Activated CD4-positive, CD25-positive, alpha-beta regulatory T cell treated with anti-CD3 and anti-CD28 coated beads, Interleukin-2, amount 50 U/mL, for 16 hours (primary cell): ENCODE data around the gene SYF2.
"Not testable (repeated sequence)": the region's sequence is repeated elsewhere in the genome, so short reads cannot be mapped to it uniquely, and the experiment has no call there.

Experiments
- DNase-seq: peaks from one replicate; pipeline ENCODE4 v3.0.0-alpha.2; 2020; ENCODE audit warnings: low read depth, low spot score

SYF2 gene

DNA sequence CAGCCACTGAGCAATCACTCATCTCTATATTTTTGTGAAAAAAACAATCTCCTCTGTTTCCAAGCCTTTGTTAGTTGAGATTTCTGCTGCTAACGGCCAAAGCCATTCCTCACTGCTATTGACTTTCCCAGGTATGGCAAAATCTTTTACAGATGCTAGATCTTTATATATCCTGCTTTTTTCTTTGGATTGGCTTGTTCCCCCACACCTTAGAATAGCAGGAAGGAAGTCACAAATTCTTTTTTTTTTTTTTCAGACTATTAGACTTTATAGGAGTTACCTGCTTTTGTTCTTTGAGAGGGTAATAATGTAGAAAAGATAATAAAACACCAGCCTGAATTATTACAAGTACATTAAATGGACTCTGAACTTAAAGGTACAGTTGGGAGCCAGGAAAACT lies 24.2 kb downstream of the SYF2 start:
- DNase-seq, result no peak

DNA sequence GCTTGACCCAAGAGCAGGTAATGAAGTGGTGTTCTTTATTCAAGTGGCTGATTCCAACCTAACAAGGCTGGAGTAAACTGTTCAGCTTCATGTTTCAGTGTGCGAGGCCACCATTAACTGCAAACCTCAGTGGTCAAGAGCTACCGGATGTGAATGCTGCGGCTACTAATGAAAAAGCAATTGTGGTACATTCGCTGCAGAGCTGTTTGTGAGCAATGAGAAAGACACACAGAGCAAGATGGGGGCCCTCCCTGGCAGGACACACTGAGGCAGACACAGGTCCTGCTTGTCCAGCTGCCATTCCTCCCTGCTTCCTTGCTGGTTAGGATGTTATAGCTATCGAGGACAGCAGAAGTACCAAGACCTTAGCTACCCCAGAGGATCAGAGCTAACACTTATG lies 26.1 kb downstream of the SYF2 start:
- DNase-seq, result no peak

DNA sequence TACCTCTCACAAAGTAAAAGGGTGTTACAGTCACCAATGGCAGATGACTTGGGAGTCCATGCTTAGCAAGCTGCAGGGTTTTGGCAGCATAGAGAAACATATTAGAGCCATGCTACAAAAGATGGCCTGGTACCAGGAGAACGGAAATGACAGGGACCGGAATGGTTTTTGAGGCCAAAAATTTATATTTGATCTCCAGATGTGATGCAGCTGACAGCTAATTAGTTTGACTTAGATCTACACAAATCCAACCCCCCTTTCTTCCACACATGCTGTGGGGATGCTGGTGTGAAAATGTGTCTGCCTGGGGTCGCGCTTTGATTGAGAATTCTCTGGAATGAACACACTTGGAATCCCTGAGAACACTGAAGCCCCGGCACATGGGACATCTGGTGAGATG lies 26.5 kb downstream of the SYF2 start:
- no peak for DNase-seq

DNA sequence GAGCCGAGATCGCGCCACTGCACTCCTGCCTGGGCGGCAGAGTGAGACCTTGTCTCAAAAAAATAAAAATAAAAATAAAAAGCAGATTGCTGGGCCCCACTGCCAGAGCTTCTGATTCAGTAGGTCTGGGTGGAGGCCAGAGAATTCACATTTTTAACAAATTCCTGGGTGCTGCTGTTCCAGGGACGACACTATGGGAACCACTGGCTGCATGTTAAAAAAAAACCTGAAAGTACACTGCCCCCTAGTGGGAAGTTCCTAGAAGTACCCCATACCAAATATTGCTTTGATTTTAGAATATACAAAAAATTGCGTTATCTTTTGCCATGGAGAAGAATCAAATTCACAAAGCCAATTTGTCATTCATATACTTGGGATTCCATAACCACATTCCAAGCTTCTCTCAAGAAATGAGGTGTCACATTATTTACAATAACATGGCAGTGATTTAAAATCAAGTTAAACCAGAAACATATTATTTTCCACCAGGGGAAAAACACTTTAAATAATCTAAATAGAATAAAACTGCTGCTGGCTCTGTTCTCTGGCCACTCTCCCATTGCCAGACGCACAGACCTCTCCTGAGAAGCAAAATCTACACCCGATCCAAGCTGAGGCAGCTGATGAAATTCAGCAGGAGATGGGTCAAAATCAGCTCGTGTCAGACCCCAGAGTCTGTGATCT lies 27.4 kb downstream of the SYF2 start:
- DNase-seq, result no peak

- DNase-seq, result no peak
Measured at GRCh38 chr1:25201006-25201405, 31.3 kb downstream of the SYF2 start.

DNA sequence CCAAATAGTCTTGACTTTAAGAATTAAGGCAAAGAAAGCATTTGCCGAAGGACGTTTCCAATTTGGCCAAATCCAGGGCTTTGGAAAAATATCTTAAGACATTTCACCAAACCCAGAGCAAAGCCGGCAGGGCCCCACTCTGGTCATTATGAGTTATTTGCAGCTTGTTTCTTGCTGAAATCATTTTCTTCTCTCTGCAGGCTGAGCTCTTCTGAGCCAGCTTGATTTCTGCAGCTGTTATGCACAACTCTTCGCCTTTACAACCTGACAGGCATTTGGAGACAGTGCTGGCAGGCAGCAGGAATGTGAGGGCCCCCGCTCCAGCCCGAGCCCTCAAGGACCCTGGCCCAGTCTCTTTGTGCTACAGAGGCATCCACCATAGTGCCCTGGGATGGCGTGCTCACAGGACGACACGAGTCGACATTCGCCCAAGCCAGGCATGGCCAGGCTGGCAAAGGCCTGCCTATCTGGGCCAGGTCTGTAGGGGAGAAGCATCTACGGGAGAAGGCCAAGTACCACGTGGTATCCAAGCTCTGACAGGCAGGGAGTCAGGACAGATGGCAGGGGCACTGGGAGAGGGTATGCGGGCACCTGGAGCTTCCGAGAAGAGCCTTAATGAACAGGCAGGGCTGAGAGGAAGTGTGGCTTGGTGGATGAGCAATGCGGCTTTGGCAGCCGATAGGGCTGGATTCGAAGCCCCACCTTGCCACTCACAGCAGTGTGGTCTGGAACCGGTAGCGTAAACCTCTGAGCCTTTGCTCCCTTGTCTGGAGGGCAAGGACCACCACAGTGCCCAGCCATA lies 32.3 kb downstream of the SYF2 start:
- DNase-seq, result no peak

DNA sequence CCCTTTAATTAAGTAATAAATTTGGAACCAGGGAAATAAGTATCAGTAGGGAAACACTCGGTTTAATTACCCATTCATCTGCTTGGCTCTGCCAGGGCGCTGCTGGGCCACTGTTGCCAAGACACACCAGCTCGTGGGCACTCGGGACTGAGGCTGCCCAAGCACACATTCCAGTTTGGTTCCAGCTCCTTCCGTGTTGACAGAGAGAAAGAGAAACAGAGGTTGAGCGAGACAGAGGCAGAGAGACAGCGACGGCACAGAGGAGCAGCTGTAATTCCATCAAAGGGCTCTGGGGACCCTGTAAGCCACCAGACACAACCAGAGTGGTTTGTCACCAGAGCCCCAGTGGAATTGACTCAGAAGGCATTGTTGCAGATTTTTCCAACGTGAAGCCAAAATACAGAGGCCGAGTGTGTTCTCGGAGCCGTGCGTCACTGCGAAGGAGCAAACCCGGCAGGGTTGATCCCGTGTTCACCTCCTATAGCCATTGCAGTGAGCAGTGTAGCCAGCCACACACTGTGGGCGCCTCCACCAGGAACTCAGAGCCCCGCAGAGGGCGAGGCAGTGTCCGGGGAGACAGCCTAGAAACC lies 33.5 kb downstream of the SYF2 start:
- DNase-seq, result no peak

GRCh38 chr1:25197982-25198662 lies 34.2 kb downstream of the SYF2 start:
- DNase-seq, result no peak

GRCh38 chr1:25197235-25197975 lies 34.9 kb downstream of the SYF2 start:
- no peak for DNase-seq

DNA sequence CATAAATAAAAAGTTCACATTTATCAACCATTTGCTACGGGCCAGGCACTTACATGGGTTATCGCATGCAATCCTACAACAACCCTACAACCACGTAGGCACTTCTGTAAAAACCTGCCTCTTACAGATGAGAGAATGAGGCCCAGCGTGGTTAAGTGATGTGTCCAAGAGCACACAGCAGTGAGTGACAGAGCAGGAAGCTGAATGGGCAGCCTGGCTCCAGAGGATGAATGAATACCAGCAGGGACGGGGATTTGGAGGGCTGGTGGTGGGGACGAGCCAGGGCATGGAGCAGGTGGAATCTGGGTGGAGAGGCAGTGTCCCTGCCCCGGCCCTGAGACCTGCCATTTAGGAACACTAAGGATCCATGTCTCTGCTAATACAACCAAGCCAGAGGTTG lies 35.5 kb downstream of the SYF2 start:
- no peak for DNase-seq

- no peak for DNase-seq
Measured at GRCh38 chr1:25195835-25196234, 36.5 kb downstream of the SYF2 start.

DNA sequence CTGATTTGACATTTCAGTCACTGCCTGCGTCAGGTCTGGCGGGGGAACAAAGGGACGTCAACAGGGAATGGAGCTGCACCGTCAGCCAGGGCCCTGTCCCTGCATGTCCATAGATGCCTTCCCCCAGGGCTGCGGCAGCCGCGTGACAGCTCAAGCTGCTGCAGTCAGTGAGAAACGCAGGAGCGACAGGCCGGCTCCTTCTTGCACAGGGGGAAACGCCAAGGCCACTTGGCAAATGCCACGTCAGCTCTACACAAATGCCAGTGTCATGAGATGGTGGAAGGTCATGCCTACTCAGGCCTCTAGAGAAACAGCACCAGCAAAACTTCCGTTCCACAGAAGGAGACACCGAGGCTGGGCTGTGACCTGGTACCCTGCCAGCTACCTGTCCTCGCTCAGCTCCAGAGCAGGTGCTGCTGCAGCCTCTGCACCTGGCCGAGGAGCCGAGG lies 37.7 kb downstream of the SYF2 start:
- DNase-seq, result no peak

GRCh38 chr1:25194054-25194453 lies 38.2 kb downstream of the SYF2 start:
- DNase-seq, result no peak

GRCh38 chr1:25193229-25193628 lies 39.1 kb downstream of the SYF2 start:
- no peak for DNase-seq

DNA sequence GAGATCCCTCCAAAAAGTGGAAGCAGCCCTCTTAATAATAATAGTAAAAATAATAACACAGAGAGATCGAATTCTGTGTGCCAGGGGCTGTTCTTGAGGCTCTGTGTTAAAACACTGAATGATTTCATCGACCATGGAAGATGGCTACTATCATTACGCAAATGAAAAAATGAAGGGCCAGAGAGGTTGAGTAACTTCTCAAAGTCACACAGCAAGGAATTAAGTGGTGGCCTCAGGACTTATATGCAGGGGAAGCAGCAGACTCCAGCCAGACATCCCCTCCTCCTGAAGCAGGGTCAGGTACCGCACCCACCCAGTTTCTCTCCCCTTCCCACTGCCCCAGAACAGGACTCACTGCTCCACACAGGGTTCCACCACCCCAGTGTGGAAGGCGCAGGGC lies 40.1 kb downstream of the SYF2 start:
- no peak for DNase-seq

GRCh38 chr1:25190260-25190659 lies 42.0 kb downstream of the SYF2 start:
- DNase-seq, result no peak

DNA sequence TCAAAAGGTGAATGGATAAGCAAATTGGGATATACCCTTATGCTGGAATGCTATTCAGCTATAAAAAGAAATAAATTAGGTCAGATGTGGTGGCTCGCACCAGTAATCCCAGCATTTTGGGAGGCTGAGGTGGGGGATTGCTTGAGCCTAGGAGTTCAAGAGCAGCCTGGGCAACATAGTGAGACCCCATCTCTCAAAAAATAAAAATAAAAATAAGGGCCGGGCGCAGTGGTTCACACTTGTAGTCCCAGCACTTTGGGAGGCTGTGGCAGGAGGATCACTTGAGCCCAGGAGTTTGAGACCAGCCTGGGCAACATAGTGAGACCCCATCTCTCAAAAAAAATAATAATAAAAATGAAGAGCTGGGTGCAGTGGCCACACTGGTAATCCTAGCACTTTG lies 44.4 kb downstream of the SYF2 start:
- not testable (repeated sequence) for DNase-seq

DNA sequence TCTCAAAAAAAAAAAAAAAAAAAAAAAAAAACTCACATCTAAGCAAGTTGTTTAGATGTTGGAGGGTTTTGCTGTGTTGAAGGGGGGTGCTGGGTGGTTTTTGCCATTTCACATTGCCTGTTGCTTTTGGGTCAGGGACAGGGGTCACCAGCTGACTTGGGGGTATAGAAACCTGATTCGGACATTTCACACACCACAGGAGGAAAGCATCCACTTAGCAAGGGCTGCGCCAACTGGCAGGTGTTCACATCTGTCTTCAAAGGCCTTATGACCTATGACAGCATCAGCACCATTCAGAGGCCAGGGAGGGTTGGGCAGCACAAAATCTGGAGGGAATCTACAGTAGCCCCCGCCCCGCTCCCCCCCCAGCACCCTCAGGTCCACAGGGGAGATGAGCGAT lies 45.2 kb downstream of the SYF2 start:
- DNase-seq, result no peak

GRCh38 chr1:25186161-25187007 lies 45.9 kb downstream of the SYF2 start:
- no peak for DNase-seq

- no peak for DNase-seq
Measured at GRCh38 chr1:25185409-25186160, 46.7 kb downstream of the SYF2 start.
